ENCODE data around the gene SOAT2.
"Not testable (repeated sequence)": the region's sequence is repeated elsewhere in the genome, so short reads cannot be mapped to it uniquely, and the experiment has no call there.

Gene SOAT2

GRCh38 chr12:53101931-53102781 lies 1.1 kb upstream of the SOAT2 start:
- Mint-ChIP-seq H3K36me3 (no peaks in the 10 kb centered on the region), H3K27ac (peak overlapping the region; percentile 96), H3K9me3 (ENCODE audit: low read depth) (no peaks in the 10 kb centered on the region), H3K4me3 (peak overlapping the region; percentile 22), H3K27me3 (no peaks in the 10 kb centered on the region), H3K4me1 (ENCODE audit: low read depth) (peaks cover 59% of the 10 kb centered on the region)

GRCh38 chr12:53103860-53104305 lies 597 bp downstream of the SOAT2 start:
- H3K36me3 Mint-ChIP-seq = no peaks in the 10 kb centered on the region
- H3K27me3 Mint-ChIP-seq = no peaks in the 10 kb centered on the region
- H3K9me3 Mint-ChIP-seq (ENCODE audit: low read depth) = no peaks in the 10 kb centered on the region
- peaks cover 48% of the 10 kb centered on the region for H3K4me1 Mint-ChIP-seq (ENCODE audit: low read depth)
- H3K27ac Mint-ChIP-seq = peak overlapping the region; percentile 64
- H3K4me3 Mint-ChIP-seq = peak overlapping the region; percentile 35

GRCh38 chr12:53105256-53105655 lies 2.0 kb downstream of the SOAT2 start:
- Mint-ChIP-seq H3K27me3 (no peaks in the 10 kb centered on the region), H3K4me1 (ENCODE audit: low read depth) (peaks cover 42% of the 10 kb centered on the region), H3K4me3 (no peak overlapping the region), H3K27ac (no peak overlapping the region), H3K36me3 (no peaks in the 10 kb centered on the region), H3K9me3 (ENCODE audit: low read depth) (no peaks in the 10 kb centered on the region)

- H3K36me3 Mint-ChIP-seq = no peaks in the 10 kb centered on the region
- no peaks in the 10 kb centered on the region for H3K9me3 Mint-ChIP-seq (ENCODE audit: low read depth)
- no peak overlapping the region for H3K4me3 Mint-ChIP-seq
- H3K27me3 Mint-ChIP-seq = no peaks in the 10 kb centered on the region
- peaks cover 39% of the 10 kb centered on the region for H3K4me1 Mint-ChIP-seq (ENCODE audit: low read depth)
- H3K27ac Mint-ChIP-seq = no peak overlapping the region
Measured at GRCh38 chr12:53105712-53106439, 2.6 kb downstream of the SOAT2 start.

GRCh38 chr12:53107122-53107521 lies 3.8 kb downstream of the SOAT2 start:
- Mint-ChIP-seq H3K27me3 (no peaks in the 10 kb centered on the region), H3K4me1 (ENCODE audit: low read depth) (peaks cover 30% of the 10 kb centered on the region), H3K36me3 (no peaks in the 10 kb centered on the region), H3K9me3 (ENCODE audit: low read depth) (no peaks in the 10 kb centered on the region), H3K27ac (no peak overlapping the region), H3K4me3 (no peak overlapping the region)

GRCh38 chr12:53112431-53112830 lies 9.1 kb downstream of the SOAT2 start:
- H3K27me3 Mint-ChIP-seq; H3K9me3 Mint-ChIP-seq (ENCODE audit: low read depth); H3K27ac Mint-ChIP-seq; H3K4me3 Mint-ChIP-seq; H3K36me3 Mint-ChIP-seq; H3K4me1 Mint-ChIP-seq (ENCODE audit: low read depth): not testable (repeated sequence)

GRCh38 chr12:53113136-53113705 lies 9.9 kb downstream of the SOAT2 start:
- Mint-ChIP-seq H3K27me3 (no peaks in the 10 kb centered on the region), H3K27ac (no peak overlapping the region), H3K36me3 (no peaks in the 10 kb centered on the region), H3K9me3 (ENCODE audit: low read depth) (no peaks in the 10 kb centered on the region), H3K4me3 (no peak overlapping the region), H3K4me1 (ENCODE audit: low read depth) (no peaks in the 10 kb centered on the region)

- H3K9me3 Mint-ChIP-seq (ENCODE audit: low read depth) = no peaks in the 10 kb centered on the region
- H3K27ac Mint-ChIP-seq = no peak overlapping the region
- no peaks in the 10 kb centered on the region for H3K27me3 Mint-ChIP-seq
- no peaks in the 10 kb centered on the region for H3K4me1 Mint-ChIP-seq (ENCODE audit: low read depth)
- H3K4me3 Mint-ChIP-seq = no peak overlapping the region
- no peaks in the 10 kb centered on the region for H3K36me3 Mint-ChIP-seq
Measured at GRCh38 chr12:53113951-53114350, 10.7 kb downstream of the SOAT2 start.

- H3K4me3 Mint-ChIP-seq = no peak overlapping the region
- no peaks in the 10 kb centered on the region for H3K4me1 Mint-ChIP-seq (ENCODE audit: low read depth)
- H3K27me3 Mint-ChIP-seq = no peaks in the 10 kb centered on the region
- no peaks in the 10 kb centered on the region for H3K9me3 Mint-ChIP-seq (ENCODE audit: low read depth)
- H3K36me3 Mint-ChIP-seq = no peaks in the 10 kb centered on the region
- H3K27ac Mint-ChIP-seq = no peak overlapping the region
Measured at GRCh38 chr12:53115112-53115890, 12.0 kb downstream of the SOAT2 start.

- Mint-ChIP-seq H3K36me3 (no peaks in the 10 kb centered on the region), H3K9me3 (ENCODE audit: low read depth) (no peaks in the 10 kb centered on the region), H3K4me3 (no peak overlapping the region), H3K27me3 (no peaks in the 10 kb centered on the region), H3K4me1 (ENCODE audit: low read depth) (no peaks in the 10 kb centered on the region), H3K27ac (no peak overlapping the region)
Measured at GRCh38 chr12:53115891-53116648, 12.8 kb downstream of the SOAT2 start.

- Mint-ChIP-seq H3K27ac (no peak overlapping the region), H3K4me1 (ENCODE audit: low read depth) (no peaks in the 10 kb centered on the region), H3K36me3 (no peaks in the 10 kb centered on the region), H3K4me3 (no peak overlapping the region), H3K27me3 (no peaks in the 10 kb centered on the region), H3K9me3 (ENCODE audit: low read depth) (no peaks in the 10 kb centered on the region)
Measured at GRCh38 chr12:53118751-53119300, 15.5 kb downstream of the SOAT2 start.

GRCh38 chr12:53120685-53121525 lies 17.6 kb downstream of the SOAT2 start:
- no peak overlapping the region for H3K4me3 Mint-ChIP-seq
- no peaks in the 10 kb centered on the region for H3K27me3 Mint-ChIP-seq
- no peaks in the 10 kb centered on the region for H3K36me3 Mint-ChIP-seq
- no peak overlapping the region for H3K27ac Mint-ChIP-seq
- H3K9me3 Mint-ChIP-seq (ENCODE audit: low read depth) = no peaks in the 10 kb centered on the region
- H3K4me1 Mint-ChIP-seq (ENCODE audit: low read depth) = no peaks in the 10 kb centered on the region

- Mint-ChIP-seq H3K9me3 (ENCODE audit: low read depth) (no peaks in the 10 kb centered on the region), H3K4me3 (no peak overlapping the region), H3K4me1 (ENCODE audit: low read depth) (no peaks in the 10 kb centered on the region), H3K36me3 (no peaks in the 10 kb centered on the region), H3K27ac (no peak overlapping the region), H3K27me3 (no peaks in the 10 kb centered on the region)
Measured at GRCh38 chr12:53122961-53123468, 19.7 kb downstream of the SOAT2 start.
